GM18526 (cell line): ENCODE data around the gene CECR2.

ENCODE experiments used
- POLR2A ChIP-seq: IDR thresholded peaks from 3 replicates; pipeline ENCODE4 v1.6.1; 2011; ENCODE audit not compliant: insufficient read length; ENCODE audit errors: extremely low read depth

CECR2 gene

DNA sequence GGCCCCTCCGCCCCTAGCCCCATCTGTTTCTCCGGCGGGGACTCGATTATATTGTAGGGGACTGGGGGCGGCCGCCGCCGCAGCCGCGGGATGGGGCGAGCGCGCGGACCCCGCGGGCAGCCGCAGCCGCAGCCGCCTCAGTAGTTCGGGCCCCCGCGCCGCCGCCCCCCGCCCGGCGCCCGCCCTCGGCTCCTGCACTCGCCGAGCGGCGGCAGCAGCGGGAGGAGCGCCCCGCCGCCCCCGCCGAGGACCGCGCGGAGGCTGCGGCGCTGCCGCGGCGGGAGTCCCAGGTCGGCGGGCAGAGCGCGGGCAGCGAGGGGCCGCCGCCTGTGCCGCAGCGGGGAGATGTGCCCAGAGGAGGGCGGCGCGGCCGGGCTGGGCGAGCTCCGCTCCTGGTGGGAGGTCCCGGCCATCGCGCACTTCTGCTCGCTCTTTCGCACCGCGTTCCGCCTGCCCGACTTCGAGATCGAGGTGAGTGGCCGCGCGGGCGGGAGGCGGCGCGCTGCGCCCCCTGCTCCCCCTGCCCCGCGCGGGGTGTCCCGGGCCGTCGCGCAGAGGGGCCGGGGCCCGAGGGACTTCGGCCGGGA is at the start of gene CECR2:
CECR2 (plus strand) TSS at position 22 of the 587 bp plus-strand sequence; CDS start at position 346, 324 bp downstream.
- no peak for TF ChIP-seq POLR2A

DNA sequence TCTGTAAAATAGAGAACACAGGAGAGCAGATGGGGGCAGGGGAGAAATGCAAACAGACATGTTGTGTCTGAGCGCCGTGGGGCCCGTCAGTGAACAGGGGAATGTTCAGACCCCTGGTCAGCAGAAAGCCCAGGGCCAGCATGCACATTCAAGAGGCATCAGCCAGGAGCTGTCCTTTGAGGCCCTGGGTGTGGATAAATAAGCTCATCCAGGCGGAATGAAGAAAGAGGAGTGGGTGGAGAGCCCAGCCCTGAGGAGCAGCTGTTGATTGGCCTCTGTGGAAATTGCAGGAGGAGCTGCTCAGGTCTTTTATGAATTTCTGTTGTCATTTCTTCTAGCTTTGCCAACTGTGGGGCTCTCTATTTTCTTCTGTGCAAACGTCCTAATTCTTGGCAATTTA is 49.7 kb upstream of the CECR2 start:
- no peak for TF ChIP-seq POLR2A

DNA sequence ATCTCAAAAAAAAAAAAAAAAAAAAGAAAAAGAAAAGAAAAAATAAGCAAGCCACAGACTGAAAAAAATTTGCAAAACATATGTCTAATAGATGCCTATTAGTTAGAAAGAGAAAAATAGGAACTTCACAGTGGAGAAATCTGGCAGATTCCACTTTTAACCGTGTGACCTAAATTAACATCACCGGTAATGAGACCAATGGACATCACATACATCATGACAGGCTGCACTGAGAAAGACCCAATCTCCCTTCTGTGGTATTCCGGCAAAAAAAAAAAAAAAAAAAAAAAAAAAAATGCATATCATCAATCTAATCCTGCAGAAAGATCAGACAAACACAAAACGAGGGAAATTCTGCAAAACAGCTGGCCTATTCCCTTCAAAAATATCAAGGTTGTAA is 46.7 kb upstream of the CECR2 start:
- no peak for TF ChIP-seq POLR2A

- TF ChIP-seq POLR2A, result no peak
These were observed 37.6 kb upstream of the CECR2 start for GRCh38 chr22:17331690-17332089.

DNA sequence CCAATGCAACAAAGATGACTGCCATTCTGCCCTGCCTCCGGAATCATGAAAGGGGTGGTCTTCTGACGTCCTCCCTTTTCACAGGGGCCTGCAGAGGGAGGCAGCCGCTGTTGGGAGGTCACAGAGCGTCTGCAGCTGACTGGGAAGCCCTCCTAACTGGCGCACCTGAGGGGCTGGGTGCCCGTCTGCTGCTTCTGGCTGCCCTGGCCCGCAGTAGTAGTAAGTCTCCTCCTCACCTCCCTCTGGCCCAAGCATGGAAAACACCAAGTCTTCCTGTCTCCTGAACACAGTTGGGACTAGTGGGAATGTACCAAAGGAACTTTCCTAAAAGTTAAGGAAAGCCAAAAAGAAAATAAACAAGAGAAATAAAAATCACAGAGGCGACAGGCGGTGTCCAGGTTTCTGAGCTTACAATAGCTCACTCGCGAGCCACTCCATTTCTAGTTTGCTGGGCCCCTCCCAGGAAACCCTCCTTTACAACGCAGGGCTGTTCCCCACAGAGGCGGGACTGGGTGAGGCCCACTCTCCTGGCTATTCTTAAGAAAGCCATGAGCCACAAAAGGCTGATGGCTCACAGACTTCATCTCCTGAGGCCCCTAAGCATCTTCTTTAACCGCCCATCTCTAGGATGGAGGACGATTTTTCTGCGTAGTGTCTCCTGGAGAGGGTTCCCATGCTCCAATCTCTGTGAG is 37.0 kb upstream of the CECR2 start:
- no peak for TF ChIP-seq POLR2A

DNA sequence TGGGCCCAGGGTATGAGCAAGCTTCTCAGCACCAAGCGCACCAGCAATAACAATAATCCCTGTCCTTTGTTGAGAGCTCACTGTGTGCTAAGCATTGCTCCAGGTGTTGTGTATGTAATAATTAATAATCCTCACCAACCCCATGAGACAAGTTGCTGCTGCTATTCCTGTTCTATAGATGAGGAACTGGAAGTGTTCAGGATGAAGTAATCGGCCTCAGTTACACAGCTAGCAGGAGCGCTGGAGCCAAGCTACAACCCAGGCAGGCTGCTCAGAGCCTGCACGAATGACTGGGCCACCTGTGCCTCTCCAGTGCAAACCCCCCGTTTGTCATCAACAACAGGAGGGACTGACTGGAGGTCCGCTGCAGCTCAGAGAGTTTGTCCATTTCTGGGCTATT is 35.2 kb upstream of the CECR2 start:
- no peak for TF ChIP-seq POLR2A

DNA sequence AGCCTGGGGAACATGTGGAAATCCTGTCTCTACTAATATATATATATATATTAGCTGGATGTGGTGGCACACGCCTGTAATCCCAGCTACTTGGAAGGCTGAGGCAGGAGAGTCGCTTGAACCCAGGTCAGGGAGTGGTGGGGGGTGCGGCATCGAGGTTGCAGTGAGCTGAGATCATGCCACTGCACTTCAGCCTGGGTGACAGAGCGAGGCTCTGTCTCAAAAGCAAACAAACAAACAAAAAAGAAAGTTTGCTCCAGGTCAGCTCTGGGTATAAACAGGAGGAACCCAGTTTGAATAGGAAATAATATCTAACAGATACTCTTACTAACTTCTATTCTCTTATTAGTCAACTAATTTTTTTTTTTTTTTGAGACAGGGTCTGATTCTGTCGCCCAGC is 34.3 kb upstream of the CECR2 start:
- no peak for TF ChIP-seq POLR2A

- no peak for TF ChIP-seq POLR2A
These were observed 33.2 kb upstream of the CECR2 start for GRCh38 chr22:17336061-17336460.

GRCh38 chr22:17337639-17338038 is 31.6 kb upstream of the CECR2 start:
- TF ChIP-seq POLR2A, result no peak

GRCh38 chr22:17339095-17339693 is 30.1 kb upstream of the CECR2 start:
- TF ChIP-seq POLR2A, result no peak

- no peak for TF ChIP-seq POLR2A
These were observed 26.9 kb upstream of the CECR2 start for GRCh38 chr22:17342361-17342760.

DNA sequence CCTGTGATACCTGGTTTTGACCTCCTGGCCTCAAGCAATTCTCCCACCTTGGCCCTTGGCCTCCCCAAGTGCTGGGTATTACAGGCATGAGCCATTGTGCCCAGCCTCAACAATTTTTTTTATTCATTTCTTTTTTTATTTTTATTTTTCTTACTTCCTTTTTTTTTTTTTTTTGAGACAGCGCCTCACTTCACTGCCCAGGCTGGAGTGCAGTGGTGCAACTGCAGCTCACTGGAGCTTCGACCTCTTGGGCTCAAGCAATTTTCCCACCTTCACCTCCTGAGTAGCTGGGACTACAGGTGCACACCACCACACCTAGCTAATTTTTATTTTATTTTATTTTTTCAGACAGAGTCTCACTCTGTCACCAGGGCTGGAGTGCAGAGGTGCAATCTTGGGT is 25.5 kb upstream of the CECR2 start:
- no peak for TF ChIP-seq POLR2A

- TF ChIP-seq POLR2A, result no peak
These were observed 22.7 kb upstream of the CECR2 start for GRCh38 chr22:17346578-17346977.

DNA sequence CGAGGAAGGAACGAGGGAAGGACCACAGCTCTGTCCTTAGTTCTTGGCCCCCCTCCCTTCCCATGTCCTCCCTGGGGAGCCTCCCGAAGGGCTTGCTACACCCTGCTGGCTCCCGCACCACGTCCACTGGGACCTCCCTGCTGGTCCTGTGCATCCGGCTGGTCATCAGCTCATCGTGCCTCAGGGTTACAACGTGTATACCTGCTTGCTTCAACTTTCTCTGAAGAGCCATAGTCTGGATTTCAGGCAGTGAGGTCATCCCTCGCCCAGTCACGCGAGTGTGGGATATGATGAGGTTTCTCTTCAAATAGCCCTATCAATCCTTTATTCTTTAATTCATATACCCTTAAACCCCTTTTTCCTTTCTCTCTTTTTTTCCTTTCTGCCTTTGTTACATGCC is 21.5 kb upstream of the CECR2 start:
- no peak for TF ChIP-seq POLR2A

DNA sequence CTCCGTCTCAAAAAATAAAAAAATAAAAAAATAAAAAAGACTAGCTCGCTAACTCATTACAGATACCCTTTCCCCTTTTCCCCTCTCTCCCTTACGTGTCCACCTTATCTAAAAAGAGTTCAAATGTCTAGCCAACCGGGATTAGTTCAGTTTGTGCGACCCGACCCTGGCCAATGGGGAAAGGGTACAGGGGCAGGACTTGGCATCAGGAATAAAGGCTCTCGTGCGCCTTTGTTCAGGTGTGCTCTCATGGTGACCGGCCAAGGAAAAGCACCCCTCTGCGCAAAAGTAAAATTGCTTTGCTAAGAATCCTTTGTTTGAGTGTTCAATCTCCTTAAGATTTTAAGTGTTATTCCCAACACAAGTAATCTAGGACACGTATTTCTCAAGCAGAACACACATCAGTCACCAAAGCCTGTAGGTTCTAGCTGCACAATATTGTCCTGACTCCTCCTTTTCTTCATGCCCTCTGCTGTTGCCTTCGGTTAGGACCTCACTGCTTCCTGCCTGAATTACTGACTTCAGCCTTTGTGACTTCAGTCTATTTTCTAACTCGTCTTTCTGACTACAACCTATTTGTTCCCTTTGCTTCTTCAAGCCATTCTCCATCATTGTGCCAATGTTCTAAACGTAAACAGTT is 20.7 kb upstream of the CECR2 start:
- no peak for TF ChIP-seq POLR2A

DNA sequence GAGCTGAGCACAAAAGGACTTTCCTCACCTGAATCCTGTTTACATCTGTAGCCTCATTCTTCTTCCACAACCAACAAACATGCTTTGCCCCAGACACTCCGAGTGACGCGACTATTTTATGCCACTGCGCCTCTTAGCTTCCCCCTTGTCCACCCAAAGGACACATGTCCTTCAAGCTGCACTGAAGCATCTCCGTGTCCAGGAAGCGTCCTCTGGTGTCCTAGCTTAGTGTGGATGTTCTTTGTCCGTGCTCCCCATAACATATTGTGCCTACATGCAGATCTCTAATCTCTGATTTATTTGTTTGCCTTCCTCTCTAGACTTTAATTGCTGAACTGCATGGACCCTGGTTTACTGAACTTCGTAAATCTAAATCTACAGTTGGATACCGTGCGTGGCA is 20.1 kb upstream of the CECR2 start:
- no peak for TF ChIP-seq POLR2A

DNA sequence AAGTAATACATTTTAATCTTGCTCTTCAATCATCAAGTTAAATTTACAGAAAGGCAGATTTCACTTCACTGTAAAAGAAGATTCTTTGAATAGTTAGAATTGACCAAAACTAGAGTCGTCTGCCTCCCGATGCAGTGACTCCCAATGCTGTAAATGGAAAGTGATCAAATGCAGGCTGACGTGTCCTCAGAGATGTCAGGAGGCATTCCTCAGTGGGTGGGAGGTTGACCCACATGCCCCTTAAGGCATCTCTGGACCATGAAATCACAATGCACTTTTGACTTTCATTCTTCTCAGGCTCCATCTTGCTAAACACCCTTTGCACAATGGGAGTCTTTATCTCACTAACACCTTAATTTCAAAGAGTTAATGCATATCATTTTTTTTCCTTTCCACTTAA is 19.0 kb upstream of the CECR2 start:
- no peak for TF ChIP-seq POLR2A

GRCh38 chr22:17352798-17353197 is 16.5 kb upstream of the CECR2 start:
- no peak for TF ChIP-seq POLR2A
